Pancreas (tissue), 10 donors: Measurements from ENCODE around the gene LRCOL1. TPM values are rescaled to one million over a fixed set of nuclear protein-coding genes. Genes with fewer than 3 reads are reported as not detected.

Experiments used
- ATAC-seq, 4 donors: fragments of 200-7000 bp; cut with Tn5 transposase; one replicate each; pipeline versions ENCODE4 v1.8.0 to v1.9.1; 2020; ENCODE audit warnings: mild to moderate bottlenecking in 4 of 4, moderate library complexity in 4 of 4
- DNase-seq, 6 donors: peaks; one replicate each; pipeline ENCODE4 v3.0.0-alpha.2; 2020
- FAIRE-seq: peaks from 2 replicates; lab custom pipeline; 2012; peaks lifted over from hg19 to GRCh38; lab: Jason Lieb, UNC
- H3K27ac ChIP-seq, 4 donors: fragments of 200-600 bp; sonication (generic); 1 replicate in 3 of 4; 2 replicates in 1 of 4; pipeline versions ENCODE4 v1.5.0 to v1.8.0; 2020
- H3K27me3 ChIP-seq, 4 donors: fragments of 200-600 bp; one replicate each; pipeline ENCODE4 v1.8.0; 2021
- H3K36me3 ChIP-seq, 3 donors: fragments of 200-600 bp; sonication (generic) in 1 of 3; one replicate each; pipeline versions ENCODE4 v1.5.0 to v1.8.0; 2020 to 2021
- H3K4me1 ChIP-seq, 3 donors: fragments of 200-600 bp; one replicate each; pipeline ENCODE4 v1.8.0; 2021
- H3K4me3 ChIP-seq, 4 donors: fragments of 200-600 bp; sonication (generic) in 2 of 4; one replicate each; pipeline versions ENCODE4 v1.5.0 to v1.8.0; 2020 to 2021
- H3K9me3 ChIP-seq, 4 donors: fragments of 200-600 bp; one replicate each; pipeline ENCODE4 v1.8.0; 2021
- CTCF ChIP-seq, 4 donors: fragments of 200-600 bp; sonication (generic) in 3 of 4; IDR thresholded peaks; one replicate each; pipeline versions ENCODE4 v1.5.0 to v1.8.0; 2021; ENCODE audit warnings: antibody characterized with exemption in 4 of 4
- WGBS, 2 donors: extraction: QIAGEN DNeasy Blood & Tissue Kit; methylation state at CpG; one replicate each; pipeline ENCODE4 v1.1.7; 2013; 5-methylcytosine and 5-hydroxymethylcytosine counted together
- intact Hi-C, 3 donors: fragments of 100-400 bp; cut with DNase I; formaldehyde crosslinking; loops; one replicate each; pipeline versions ENCODE4 v1.11.1 to v1.14.2; 2022
- polyA plus RNA-seq, 2 donors: library from polyadenylated mRNA; stranded (reverse); fragments of 200-250 nt; gene quantifications; one replicate each; pipeline ENCODE4 v1.2.3, GENCODE V29; 2013
- total RNA-seq, 6 donors: library from RNA; stranded (reverse); fragmentation: NEBNext Ultra II Directional in 4 of 6; extraction: Animal tissue kit (Norgen Biotek cat#: 25700) in 4 of 6; gene quantifications; one replicate each; pipeline versions ENCODE4 v1.2.1 to v1.2.4, GENCODE V29; 2021 to 2023
- donor health status: healthy with polysubstance abuse.
- donor health status: DM: no; HTN: no; CAD: no; lungs with moderate emphysema.
- donor health status: DM: no; HTN: no; CAD: no.
- donor health status: control.
- donor health status: control.
- donor health status: Bipolar disorder and iron deficiency.
- donor health status: DM: yes; HTN: yes; CAD: no.
- donor health status: DM: no; HTN: no; CAD: no.
- donor health status: DM: no; HTN: no; CAD: no.
- donor health status: DM: yes; HTN: yes; CAD: no.

The LRCOL1 gene
- total and polyA plus RNA-seq, 8 donors, result 0.21 TPM; not detected in 7

GRCh38 chr12:132558861-132559623, 51.3 kb downstream of the LRCOL1 start:
- Histone ChIP-seq H3K27me3 (no peaks in the 10 kb centered on the region), H3K4me3 (peak overlapping the region; percentile 21 to 86 (median 50)), H3K9me3 (no peaks in the 10 kb centered on the region), H3K36me3 (no peaks in the 10 kb centered on the region), H3K4me1 (peaks cover 0 to 7% (median 5%) of the 10 kb centered on the region in 3 donors), H3K27ac (no peak overlapping the region)
- 67% methylated on average over 44 to 45 of the region's 45 CpGs for WGBS, 2 donors
- no peak for TF ChIP-seq CTCF (IDR thresholded peaks at IDR 0.05)
- FAIRE-seq (no peak), ATAC-seq (no peak), DNase-seq (no peak)
- intact Hi-C loops, result no loop called here

- intact Hi-C loops, result no loop called here
- FAIRE-seq, result no peak
- no peak for DNase-seq
- Histone ChIP-seq H3K4me3 (no peak overlapping the region), H3K4me1 (peaks cover 0 to 7% (median 5%) of the 10 kb centered on the region in 3 donors), H3K27me3 (no peaks in the 10 kb centered on the region), H3K9me3 (no peaks in the 10 kb centered on the region), H3K27ac (no peak overlapping the region), H3K36me3 (no peaks in the 10 kb centered on the region)
- TF ChIP-seq CTCF (IDR thresholded peaks at IDR 0.05), result no peak
- WGBS, 2 donors, result 87 to 88% methylated on average over 35 of the region's 35 CpGs
- ATAC-seq, result no peak
Measured at GRCh38 chr12:132558042-132558856, 52.1 kb downstream of the LRCOL1 start.

- no peak overlapping the region for H3K27ac ChIP-seq
Measured at GRCh38 chr12:132557291-132558015, 52.9 kb downstream of the LRCOL1 start.

GRCh38 chr12:132556801-132557200, 53.6 kb downstream of the LRCOL1 start:
- Histone ChIP-seq H3K4me3 (no peak overlapping the region), H3K9me3 (no peaks in the 10 kb centered on the region), H3K4me1 (peaks cover 0 to 7% (median 5%) of the 10 kb centered on the region in 3 donors), H3K27me3 (no peaks in the 10 kb centered on the region), H3K27ac (no peak overlapping the region), H3K36me3 (no peaks in the 10 kb centered on the region)
- TF ChIP-seq CTCF (IDR thresholded peaks at IDR 0.05), result no peak
- intact Hi-C loops, result no loop called here
- FAIRE-seq, result no peak
- DNase-seq, result no peak
- ATAC-seq, result no peak
- WGBS, 2 donors, result 90 to 91% methylated on average over 17 of the region's 17 CpGs

More at GRCh38 chr12:132557291-132558015, 52.9 kb downstream of the LRCOL1 start:
- Histone ChIP-seq H3K36me3 (no peaks in the 10 kb centered on the region), H3K27me3 (no peaks in the 10 kb centered on the region), H3K4me1 (peaks cover 0 to 7% (median 5%) of the 10 kb centered on the region in 3 donors), H3K4me3 (no peak overlapping the region), H3K9me3 (no peaks in the 10 kb centered on the region)
- no peak for ATAC-seq
- intact Hi-C loops, result no loop called here
- FAIRE-seq, result no peak
- DNase-seq, result no peak
- 95 to 96% methylated on average over 16 to 19 of the region's 19 CpGs for WGBS, 2 donors
- no peak for TF ChIP-seq CTCF (IDR thresholded peaks at IDR 0.05)
